Endodermal cell (in vitro differentiated cells): ENCODE measurements around the gene TM4SF4. TPM values are rescaled to one million over a fixed set of nuclear protein-coding genes. Genes with fewer than 3 reads are reported as not detected.

Source experiments
- DNase-seq: peaks from one replicate; pipeline ENCODE4 v3.0.0-alpha.2; 2017
- H3K27ac ChIP-seq: 2 replicates; pipeline ENCODE4 v1.5.1; 2013; ENCODE audit warnings: mild to moderate bottlenecking, low read depth, low read length, moderate library complexity
- H3K27me3 ChIP-seq: 2 replicates; pipeline ENCODE4 v1.6.1; 2013; ENCODE audit warnings: mild to moderate bottlenecking, low read length, moderate library complexity; ENCODE audit not compliant: insufficient read depth, control insufficient read depth, poor library complexity, severe bottlenecking
- H3K36me3 ChIP-seq: 2 replicates; pipeline ENCODE4 v1.7.0; 2013; ENCODE audit warnings: mild to moderate bottlenecking, low read length, moderate library complexity; ENCODE audit not compliant: control insufficient read depth, insufficient read depth
- H3K4me1 ChIP-seq: one replicate; pipeline ENCODE4 v1.7.0; 2013; ENCODE audit warnings: low read length; ENCODE audit not compliant: control insufficient read depth, insufficient read depth
- H3K4me3 ChIP-seq: 2 replicates; pipeline ENCODE4 v1.5.1; 2013; ENCODE audit warnings: mild to moderate bottlenecking, low read length, moderate library complexity
- H3K9ac ChIP-seq: 2 replicates; pipeline ENCODE4 v1.6.1; 2013; ENCODE audit warnings: mild to moderate bottlenecking, low read length, moderate library complexity; ENCODE audit not compliant: poor library complexity, severe bottlenecking; ENCODE audit errors: extremely low read depth
- H3K9me3 ChIP-seq: 2 replicates; pipeline ENCODE4 v1.6.1; 2013; ENCODE audit warnings: mild to moderate bottlenecking, low read length, moderate library complexity; ENCODE audit not compliant: control insufficient read depth
- H3K27ac Mint-ChIP-seq: 2 replicates; pipeline ENCODE4 v1.8.0; 2020; ENCODE audit warnings: mixed read lengths
- H3K27me3 Mint-ChIP-seq: 2 replicates; pipeline ENCODE4 v1.8.0; 2021; ENCODE audit warnings: mild to moderate bottlenecking, mixed read lengths; ENCODE audit not compliant: insufficient read depth
- H3K36me3 Mint-ChIP-seq: 2 replicates; pipeline ENCODE4 v1.8.0; 2020; ENCODE audit warnings: low read depth, mixed read lengths
- H3K4me1 Mint-ChIP-seq: 2 replicates; pipeline ENCODE4 v1.8.0; 2020; ENCODE audit warnings: mixed read lengths
- H3K4me3 Mint-ChIP-seq: 2 replicates; pipeline ENCODE4 v1.8.0; 2020; ENCODE audit warnings: mild to moderate bottlenecking, moderate library complexity, mixed read lengths
- H3K9me3 Mint-ChIP-seq: 2 replicates; pipeline ENCODE4 v1.8.0; 2020; ENCODE audit warnings: mild to moderate bottlenecking, mixed read lengths
- CTCF ChIP-seq: fragments of 200-600 bp; sonication (generic); conservative IDR thresholded peaks from 2 replicates; pipeline ENCODE4 v1.5.0; 2021; ENCODE audit warnings: antibody characterized with exemption, mild to moderate bottlenecking
- WGBS, 2 experiments: methylation state at CpG; one replicate each; pipeline versions ENCODE4 v1.1.5 to v1.1.7; 2013; ENCODE audit warnings: missing lambda C conversion rate in 2 of 2, mixed read lengths in 1 of 2; ENCODE audit not compliant: insufficient coverage in 1 of 2, insufficient read length in 1 of 2; 5-methylcytosine and 5-hydroxymethylcytosine counted together
- total RNA-seq, 2 donors: library from RNA; stranded (reverse); fragmentation: NEBNext Ultra II Directional in 1 of 2; extraction: Animal tissue kit (Norgen Biotek cat#: 25700) in 1 of 2; gene quantifications; 2 replicates in 1 of 2; 3 replicates in 1 of 2; pipeline ENCODE4 v1.2.1, GENCODE V29; 2021

TM4SF4 gene
- total RNA-seq, 2 donors from 2014 or later: not detected

GRCh38 chr3:149438981-149439380 is 35.5 kb upstream of the TM4SF4 start:
- Histone ChIP-seq H3K27ac (no peak overlapping the region), H3K9me3 (no peaks in the 10 kb centered on the region), H3K36me3 (no peaks in the 10 kb centered on the region), H3K27me3 (no peaks in the 10 kb centered on the region), H3K4me1 (no peaks in the 10 kb centered on the region), H3K9ac (no peak overlapping the region), H3K4me3 (no peak overlapping the region)
- no peak for DNase-seq
- TF ChIP-seq CTCF: no peak
- H3K4me1 Mint-ChIP-seq: no peaks in the 10 kb centered on the region
- no peaks in the 10 kb centered on the region for H3K27me3 Mint-ChIP-seq
- H3K36me3 Mint-ChIP-seq: no peaks in the 10 kb centered on the region
- no peaks in the 10 kb centered on the region for H3K9me3 Mint-ChIP-seq
- H3K27ac Mint-ChIP-seq: no peak overlapping the region
- H3K4me3 Mint-ChIP-seq: no peak overlapping the region

GRCh38 chr3:149441642-149442041 is 32.9 kb upstream of the TM4SF4 start:
- no peaks in the 10 kb centered on the region for H3K36me3 ChIP-seq

GRCh38 chr3:149442043-149442442 is 32.5 kb upstream of the TM4SF4 start:
- no peaks in the 10 kb centered on the region for H3K27me3 ChIP-seq
- H3K27ac ChIP-seq: no peak overlapping the region
- no peaks in the 10 kb centered on the region for H3K4me1 Mint-ChIP-seq
- DNase-seq: no peak
- H3K4me3 ChIP-seq: no peak overlapping the region
- no peaks in the 10 kb centered on the region for H3K9me3 ChIP-seq
- no peak overlapping the region for H3K4me3 Mint-ChIP-seq
- no peaks in the 10 kb centered on the region for H3K4me1 ChIP-seq
- H3K9ac ChIP-seq: no peak overlapping the region
- H3K36me3 ChIP-seq: no peaks in the 10 kb centered on the region
- H3K36me3 Mint-ChIP-seq: no peaks in the 10 kb centered on the region
- no peak for TF ChIP-seq CTCF
- 63% methylated on average over 1 of the region's 1 CpG; no CpG with 5 or more reads in 1 of the 2 experiments for WGBS, 2 experiments
- no peaks in the 10 kb centered on the region for H3K27me3 Mint-ChIP-seq
- H3K9me3 Mint-ChIP-seq: peaks cover 6% of the 10 kb centered on the region
- no peak overlapping the region for H3K27ac Mint-ChIP-seq

More at GRCh38 chr3:149441642-149442041, 32.9 kb upstream of the TM4SF4 start:
- H3K36me3 Mint-ChIP-seq: no peaks in the 10 kb centered on the region
- no peak overlapping the region for H3K4me3 Mint-ChIP-seq
- Histone ChIP-seq H3K9me3 (no peaks in the 10 kb centered on the region), H3K4me3 (no peak overlapping the region), H3K27ac (no peak overlapping the region), H3K4me1 (no peaks in the 10 kb centered on the region), H3K27me3 (no peaks in the 10 kb centered on the region), H3K9ac (no peak overlapping the region)
- DNase-seq: no peak
- H3K9me3 Mint-ChIP-seq: peaks cover 4% of the 10 kb centered on the region
- TF ChIP-seq CTCF: no peak
- no peaks in the 10 kb centered on the region for H3K4me1 Mint-ChIP-seq
- 89 to 93% methylated on average over 1 of the region's 1 CpG for WGBS, 2 experiments
- H3K27me3 Mint-ChIP-seq: no peaks in the 10 kb centered on the region
- H3K27ac Mint-ChIP-seq: no peak overlapping the region
